B cell (primary cell): ENCODE data around the gene TMPRSS9. TPM values are rescaled to one million over a fixed set of nuclear protein-coding genes. Genes with fewer than 3 reads are reported as not detected.
A peak's percentile ranks its signal among the peaks of the same experiment; 100 is the strongest.

Source experiments
- ATAC-seq: fragments of 200-7000 bp; cut with Tn5 transposase; one replicate; pipeline ENCODE4 v1.10.0; 2021; ENCODE audit warnings: low read depth, mild to moderate bottlenecking, moderate number of reproducible peaks, moderate library complexity
- CTCF ChIA-PET: fragments of 350-600 bp; sonication (Branson Sonifier 250); formaldehyde crosslinking; loops from one replicate; lab custom pipeline; 2021; ENCODE audit warnings: antibody characterized with exemption, inconsistent platforms; lab: Charles Lee
- POLR2A ChIA-PET: fragments of 350-600 bp; sonication (Branson Sonifier 250); formaldehyde crosslinking; loops from one replicate; lab custom pipeline; 2021; ENCODE audit warnings: antibody characterized with exemption; lab: Charles Lee
- DNase-seq: peaks from one replicate; pipeline ENCODE4 v3.0.0; 2013
- H2AFZ ChIP-seq: 2 replicates; pipeline ENCODE4 v1.6.1; 2012; ENCODE audit warnings: mild to moderate bottlenecking, low read depth, low read length; ENCODE audit not compliant: insufficient read depth, poor library complexity, severe bottlenecking
- H3K27ac ChIP-seq, 2 donors: 1 replicate in 1 of 2; 2 replicates in 1 of 2; pipeline ENCODE4 v1.5.1; 2012 to 2013; ENCODE audit warnings: low read length in 2 of 2, mild to moderate bottlenecking in 2 of 2, moderate library complexity in 1 of 2
- H3K27me3 ChIP-seq, 4 experiments: fragments of 200-600 bp in 1 of 4; sonication (generic) in 1 of 4; replicated peaks in 1 of 4; 1 replicate in 2 of 4; 2 replicates in 2 of 4; pipeline versions ENCODE4 v1.6.1 to v1.7.0; 2013 to 2016; ENCODE audit warnings: low read length in 3 of 4, mild to moderate bottlenecking in 2 of 4, mixed read lengths in 1 of 4, moderate library complexity in 1 of 4; ENCODE audit not compliant: insufficient read depth in 4 of 4, control insufficient read depth in 3 of 4; ENCODE audit errors: control extremely low read depth in 1 of 4
- H3K36me3 ChIP-seq, 2 experiments: replicated peaks in 1 of 2; 1 replicate in 1 of 2; 2 replicates in 1 of 2; pipeline versions ENCODE4 v1.6.1 to v1.7.1; 2013; ENCODE audit warnings: low read length in 1 of 2; ENCODE audit not compliant: insufficient read depth in 2 of 2, control insufficient read depth in 1 of 2; ENCODE audit errors: control extremely low read depth in 1 of 2, extremely low read depth in 1 of 2
- H3K4me1 ChIP-seq, 2 donors: fragments of 200-600 bp in 1 of 2; sonication (generic) in 1 of 2; 1 replicate in 1 of 2; 2 replicates in 1 of 2; pipeline versions ENCODE4 v1.5.1 to v1.6.1; 2013 to 2017; ENCODE audit warnings: low read length in 2 of 2; ENCODE audit not compliant: control insufficient read depth in 2 of 2, insufficient read depth in 2 of 2
- H3K4me2 ChIP-seq: replicated peaks from 2 replicates; pipeline ENCODE3; 2012; ENCODE audit warnings: mild to moderate bottlenecking, low read depth, low read length; ENCODE audit not compliant: poor library complexity, severe bottlenecking
- H3K4me3 ChIP-seq, 5 experiments: fragments of 200-600 bp in 1 of 5; sonication (generic) in 1 of 5; 1 replicate in 3 of 5; 2 replicates in 2 of 5; pipeline versions ENCODE4 v1.5.1 to v1.7.0; 2011 to 2016; ENCODE audit warnings: low read length in 4 of 5, mild to moderate bottlenecking in 4 of 5, low read depth in 2 of 5, control low read depth in 1 of 5, moderate library complexity in 1 of 5; ENCODE audit not compliant: insufficient read depth in 1 of 5; ENCODE audit errors: control extremely low read depth in 1 of 5, extremely low read depth in 1 of 5
- H3K79me2 ChIP-seq: fragments of 200-600 bp; sonication (generic); one replicate; pipeline ENCODE4 v1.6.0; 2016; ENCODE audit warnings: low read length; ENCODE audit not compliant: control insufficient read depth, insufficient read depth
- H3K9ac ChIP-seq: fragments of 200-600 bp; sonication (generic); 2 replicates; pipeline ENCODE4 v1.6.1; 2017; ENCODE audit warnings: mild to moderate bottlenecking, low read length, moderate library complexity
- H3K9me3 ChIP-seq, 3 donors: one replicate each; pipeline versions ENCODE4 v1.6.1 to v1.7.1; 2013; ENCODE audit warnings: low read length in 2 of 3; ENCODE audit not compliant: control insufficient read depth in 2 of 3, insufficient read depth in 1 of 3; ENCODE audit errors: control extremely low read depth in 1 of 3
- H4K20me1 ChIP-seq: 2 replicates; pipeline ENCODE4 v1.6.0; 2012; ENCODE audit warnings: mild to moderate bottlenecking, low read length; ENCODE audit not compliant: insufficient read depth, control insufficient read depth, poor library complexity, severe bottlenecking
- H3K27ac Mint-ChIP-seq: one replicate; pipeline ENCODE4 v1.8.0; 2021; ENCODE audit warnings: mixed read lengths
- H3K27me3 Mint-ChIP-seq: one replicate; pipeline ENCODE4 v1.8.0; 2021; ENCODE audit warnings: mixed read lengths
- H3K4me1 Mint-ChIP-seq: one replicate; pipeline ENCODE4 v1.8.0; 2021; ENCODE audit warnings: mixed read lengths
- H3K4me3 Mint-ChIP-seq: one replicate; pipeline ENCODE4 v1.8.0; 2021; ENCODE audit warnings: mixed read lengths
- H3K9me3 Mint-ChIP-seq: one replicate; pipeline ENCODE4 v1.8.0; 2022; ENCODE audit warnings: mixed read lengths; ENCODE audit not compliant: insufficient read depth
- EZH2 ChIP-seq: IDR thresholded peaks from 2 replicates; pipeline ENCODE4 v1.6.1; 2012; ENCODE audit warnings: borderline replicate concordance, low read depth, mild to moderate bottlenecking, moderate library complexity, low read length; ENCODE audit not compliant: insufficient read depth, poor library complexity, severe bottlenecking
- WGBS: methylation state at CpG from one replicate; pipeline ENCODE4 v1.1.5; 2013; ENCODE audit warnings: missing lambda C conversion rate; ENCODE audit not compliant: insufficient coverage; 5-methylcytosine and 5-hydroxymethylcytosine counted together
- intact Hi-C: fragments of 100-400 bp; cut with micrococcal nuclease; formaldehyde crosslinking; loops from one replicate; pipeline ENCODE4 v1.10.0; 2022
- polyA plus RNA-seq: library from polyadenylated mRNA; depleted of rRNA; stranded (reverse); fragments of >200 nt; gene quantifications from 2 replicates; pipeline ENCODE4 v1.2.3, GENCODE V29; 2012
- total RNA-seq, 2 donors: library from RNA; stranded (reverse); fragments of 120-200 nt in 1 of 2; gene quantifications; 1 replicate in 1 of 2; 2 replicates in 1 of 2; pipeline versions ENCODE4 v1.2.3 to v1.2.4, GENCODE V29; 2013 to 2022
- TF ChIP-seq, protein P1 (sequence below): fragments of 200-600 bp; IDR thresholded peaks from one replicate; pipeline ENCODE4 v1.8.0; 2022; ENCODE audit warnings: antibody characterized with exemption, mild to moderate bottlenecking

TMPRSS9 gene
- total and polyA plus RNA-seq, 2 donors (not counting 1 experiment from before 2014, with no cell fraction given) = not detected

DNA sequence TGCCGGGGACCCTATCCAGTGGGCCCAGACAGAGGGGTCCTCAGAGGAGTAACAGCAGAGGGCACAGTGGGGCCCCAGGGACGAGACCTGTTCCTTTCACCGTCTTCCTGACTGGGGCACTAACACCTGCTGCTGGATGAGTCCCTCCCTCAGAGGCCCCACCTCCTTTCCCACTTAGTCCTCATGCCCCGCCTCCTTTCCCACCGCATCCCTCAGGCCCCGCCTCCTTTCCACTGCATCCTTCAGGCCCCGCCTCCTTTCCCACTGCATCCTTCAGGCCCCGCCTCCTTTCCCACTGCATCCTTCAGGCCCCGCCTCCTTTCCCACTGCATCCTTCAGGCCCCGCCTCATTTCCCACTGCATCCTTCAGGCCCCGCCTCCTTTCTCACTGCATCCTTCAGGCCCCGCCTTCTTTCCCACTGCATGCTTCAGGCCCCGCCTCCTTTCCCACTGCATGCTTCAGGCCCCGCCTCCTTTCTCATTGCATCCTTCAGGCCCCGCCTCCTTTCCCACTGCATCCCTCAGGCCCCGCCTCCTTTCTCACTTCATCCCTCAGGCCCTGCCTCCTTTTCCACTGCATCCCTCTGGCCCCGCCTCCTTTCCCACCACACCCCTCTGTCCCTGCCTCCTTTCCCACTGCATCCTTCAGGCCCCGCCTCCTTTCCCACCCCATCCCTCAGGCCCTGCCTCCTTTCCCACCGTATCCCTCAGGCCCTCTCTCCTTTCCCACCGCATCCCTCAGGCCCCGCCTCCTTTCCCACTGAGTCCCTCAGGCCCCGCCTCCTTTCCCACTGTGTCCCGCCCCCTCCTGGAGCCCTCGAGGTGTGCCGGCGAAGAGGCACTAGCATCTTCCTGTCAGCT, 24.8 kb upstream of the TMPRSS9 start:
- no peak overlapping the region for H2AFZ ChIP-seq
- DNase-seq = peak; percentile 42
- TF ChIP-seq, protein P1, sequence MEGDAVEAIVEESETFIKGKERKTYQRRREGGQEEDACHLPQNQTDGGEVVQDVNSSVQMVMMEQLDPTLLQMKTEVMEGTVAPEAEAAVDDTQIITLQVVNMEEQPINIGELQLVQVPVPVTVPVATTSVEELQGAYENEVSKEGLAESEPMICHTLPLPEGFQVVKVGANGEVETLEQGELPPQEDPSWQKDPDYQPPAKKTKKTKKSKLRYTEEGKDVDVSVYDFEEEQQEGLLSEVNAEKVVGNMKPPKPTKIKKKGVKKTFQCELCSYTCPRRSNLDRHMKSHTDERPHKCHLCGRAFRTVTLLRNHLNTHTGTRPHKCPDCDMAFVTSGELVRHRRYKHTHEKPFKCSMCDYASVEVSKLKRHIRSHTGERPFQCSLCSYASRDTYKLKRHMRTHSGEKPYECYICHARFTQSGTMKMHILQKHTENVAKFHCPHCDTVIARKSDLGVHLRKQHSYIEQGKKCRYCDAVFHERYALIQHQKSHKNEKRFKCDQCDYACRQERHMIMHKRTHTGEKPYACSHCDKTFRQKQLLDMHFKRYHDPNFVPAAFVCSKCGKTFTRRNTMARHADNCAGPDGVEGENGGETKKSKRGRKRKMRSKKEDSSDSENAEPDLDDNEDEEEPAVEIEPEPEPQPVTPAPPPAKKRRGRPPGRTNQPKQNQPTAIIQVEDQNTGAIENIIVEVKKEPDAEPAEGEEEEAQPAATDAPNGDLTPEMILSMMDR = no peak
- TF ChIP-seq EZH2 = no peak
- intact Hi-C loops = no loop called here
- CTCF ChIA-PET = no interaction called here
- no peak overlapping the region for H3K4me3 ChIP-seq
- H3K9me3 ChIP-seq = peaks cover 0 to 11% (median 0%) of the 10 kb centered on the region in 3 donors
- H3K27me3 ChIP-seq = no peaks in the 10 kb centered on the region
- Mint-ChIP-seq H3K4me1 (peaks cover 53% of the 10 kb centered on the region), H3K27ac (peak overlapping the region; percentile 87), H3K9me3 (peaks cover 2% of the 10 kb centered on the region), H3K4me3 (peak overlapping the region; percentile 73), H3K27me3 (no peaks in the 10 kb centered on the region)
- peaks cover 0 to 45% of the 10 kb centered on the region in 2 experiments for H3K36me3 ChIP-seq
- no peak overlapping the region for H3K9ac ChIP-seq
- peaks cover 55% of the 10 kb centered on the region for H4K20me1 ChIP-seq
- H3K27ac ChIP-seq = no peak overlapping the region
- H3K79me2 ChIP-seq = peaks cover 80% of the 10 kb centered on the region
- H3K4me2 ChIP-seq = no peak overlapping the region
- peaks cover 37 to 42% of the 10 kb centered on the region in 2 donors for H3K4me1 ChIP-seq
- ATAC-seq = no peak
- WGBS = 96% methylated on average over 14 of the region's 26 CpGs
- POLR2A ChIA-PET = interaction anchor here (0.6 kb wide), 1 partner anchor 72 kb away, joined by 6 read pairs; no protein-coding TSS in a partner anchor

DNA sequence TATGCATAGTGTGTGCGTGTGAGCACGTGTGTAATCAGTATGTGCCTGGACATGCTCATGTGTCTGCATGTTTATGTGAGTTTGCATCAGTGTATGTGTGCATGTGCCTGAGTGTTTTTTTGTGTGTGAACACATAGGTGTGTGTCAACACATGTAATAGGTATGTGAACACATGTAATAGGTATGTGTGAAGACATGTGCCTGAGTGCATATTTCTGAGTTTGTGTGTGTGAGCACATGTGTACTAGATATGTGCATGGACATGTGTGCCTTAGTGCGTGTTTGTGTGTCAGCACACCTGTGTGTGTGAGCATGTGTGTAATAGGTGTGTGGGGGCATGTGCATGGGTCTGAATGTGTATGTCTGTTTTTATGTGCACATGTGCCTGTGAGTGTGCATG, 24.2 kb upstream of the TMPRSS9 start:
- Histone ChIP-seq H3K4me3 (no peak overlapping the region), H3K9me3 (peaks cover 0 to 11% (median 0%) of the 10 kb centered on the region in 3 donors), H3K79me2 (peaks cover 73% of the 10 kb centered on the region), H3K4me2 (no peak overlapping the region), H3K4me1 (peaks cover 31 to 35% of the 10 kb centered on the region in 2 donors), H4K20me1 (peaks cover 61% of the 10 kb centered on the region), H3K9ac (no peak overlapping the region), H3K27me3 (no peaks in the 10 kb centered on the region), H2AFZ (no peak overlapping the region), H3K27ac (no peak overlapping the region), H3K36me3 (peaks cover 0 to 50% of the 10 kb centered on the region in 2 experiments)
- TF ChIP-seq EZH2 = no peak
- TF ChIP-seq, protein P1 = no peak
- peak overlapping the region; percentile 73 for H3K4me3 Mint-ChIP-seq
- ChIA-PET CTCF (no interaction called here), POLR2A (no interaction called here)
- intact Hi-C loops = no loop called here
- H3K9me3 Mint-ChIP-seq = peaks cover 2% of the 10 kb centered on the region
- 95% methylated on average over 3 of the region's 3 CpGs for WGBS
- ATAC-seq = no peak
- H3K4me1 Mint-ChIP-seq = peaks cover 47% of the 10 kb centered on the region
- no peak for DNase-seq
- H3K27me3 Mint-ChIP-seq = no peaks in the 10 kb centered on the region
- peak overlapping the region; percentile 87 for H3K27ac Mint-ChIP-seq
